Measurements from ENCODE around the gene MRPS27. TPM values are rescaled to one million over a fixed set of nuclear protein-coding genes. Genes with fewer than 3 reads are reported as not detected.

The MRPS27 gene
- total RNA-seq, 2 donors from 2014 or later = 42.9 to 58.8 TPM

GRCh38 chr5:72347801-72348308, 27.8 kb upstream of the MRPS27 start:
- Histone ChIP-seq H3K36me3 (peaks cover 10% of the 10 kb centered on the region), H3K27me3 (replicated peaks; ENCODE audit: insufficient read depth) (no peaks in the 10 kb centered on the region), H3K9me3 (no peaks in the 10 kb centered on the region), H3K4me3 (no peak overlapping the region), H3K27ac (no peak overlapping the region), H3K4me1 (ENCODE audit: control insufficient read depth in 1 of 2, low read depth in 2 of 2) (no peaks in the 10 kb centered on the region)
- TF ChIP-seq CTCF (IDR thresholded peaks at IDR 0.05) = no peak
- no peak for DNase-seq (ENCODE audit: low spot score)
- ATAC-seq (ENCODE audit: insufficient number of reproducible peaks, low FRiP score, low read depth) = no peak

DNA sequence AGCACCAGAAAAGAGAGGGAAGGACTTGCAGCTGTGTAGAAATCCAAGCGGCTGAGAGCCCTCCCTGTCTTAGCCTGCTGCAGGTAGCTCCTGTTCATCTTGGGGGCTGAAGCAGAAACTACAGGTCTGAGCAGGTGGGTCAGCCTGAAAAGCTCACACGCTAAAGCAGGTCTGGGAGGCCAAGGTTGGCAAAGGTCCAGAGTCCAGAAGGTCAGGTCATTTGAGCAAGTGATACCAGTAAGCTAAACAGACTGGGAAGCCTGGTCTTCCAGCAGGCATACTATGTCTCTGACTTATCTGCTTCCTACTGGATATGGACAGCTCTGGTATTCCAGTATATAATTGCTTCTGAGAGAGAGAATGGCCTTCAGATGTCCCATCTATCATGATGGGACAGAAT, 26.4 kb upstream of the MRPS27 start:
- TF ChIP-seq CTCF (IDR thresholded peaks at IDR 0.05) = no peak
- no peaks in the 10 kb centered on the region for H3K27me3 ChIP-seq (replicated peaks; ENCODE audit: insufficient read depth)
- no peak for DNase-seq (ENCODE audit: low spot score)
- no peak overlapping the region for H3K4me3 ChIP-seq
- no peaks in the 10 kb centered on the region for H3K9me3 ChIP-seq
- no peak for ATAC-seq (ENCODE audit: insufficient number of reproducible peaks, low FRiP score, low read depth)
- H3K4me1 ChIP-seq (ENCODE audit: control insufficient read depth in 1 of 2, low read depth in 2 of 2) = no peaks in the 10 kb centered on the region
- peaks cover 10% of the 10 kb centered on the region for H3K36me3 ChIP-seq
- no peak overlapping the region for H3K27ac ChIP-seq

GRCh38 chr5:72338689-72339209, 18.7 kb upstream of the MRPS27 start:
- H3K36me3 ChIP-seq = peaks cover 20% of the 10 kb centered on the region
- H3K27ac ChIP-seq = no peak overlapping the region
- ATAC-seq (ENCODE audit: insufficient number of reproducible peaks, low FRiP score, low read depth) (no peak), DNase-seq (ENCODE audit: low spot score) (no peak)
- H3K27me3 ChIP-seq (replicated peaks; ENCODE audit: insufficient read depth) = no peaks in the 10 kb centered on the region
- H3K4me1 ChIP-seq (ENCODE audit: control insufficient read depth in 1 of 2, low read depth in 2 of 2) = no peaks in the 10 kb centered on the region
- H3K9me3 ChIP-seq = no peaks in the 10 kb centered on the region
- no peak for TF ChIP-seq CTCF (IDR thresholded peaks at IDR 0.05)
- no peak overlapping the region for H3K4me3 ChIP-seq

DNA sequence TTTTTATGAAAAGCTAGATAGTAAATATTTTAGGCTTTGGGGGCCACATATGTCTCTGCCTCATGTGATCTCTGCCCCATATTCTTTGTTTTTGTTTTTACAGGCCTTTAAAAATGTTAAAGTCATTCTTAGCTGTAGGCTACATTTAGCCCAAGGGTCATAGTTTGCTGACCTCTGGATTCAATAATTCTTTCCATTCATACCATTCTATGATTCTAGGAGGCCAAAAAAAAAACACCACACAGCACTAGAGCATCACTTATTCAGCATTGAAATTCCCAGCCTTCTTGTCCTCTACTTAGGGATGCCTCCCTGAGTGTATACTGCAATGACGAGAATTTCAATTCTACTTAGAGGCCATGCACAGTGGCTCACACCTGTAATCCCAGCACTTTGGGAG, 17.1 kb upstream of the MRPS27 start:
- Histone ChIP-seq H3K9me3 (no peaks in the 10 kb centered on the region), H3K27ac (no peak overlapping the region), H3K4me1 (ENCODE audit: control insufficient read depth in 1 of 2, low read depth in 2 of 2) (no peaks in the 10 kb centered on the region), H3K27me3 (replicated peaks; ENCODE audit: insufficient read depth) (no peaks in the 10 kb centered on the region), H3K36me3 (peaks cover 13% of the 10 kb centered on the region), H3K4me3 (no peak overlapping the region)
- DNase-seq (ENCODE audit: low spot score) (no peak), ATAC-seq (ENCODE audit: insufficient number of reproducible peaks, low FRiP score, low read depth) (no peak)
- TF ChIP-seq CTCF (IDR thresholded peaks at IDR 0.05) = no peak

GRCh38 chr5:72330712-72331111, 10.7 kb upstream of the MRPS27 start:
- Histone ChIP-seq H3K9me3 (no peaks in the 10 kb centered on the region), H3K27ac (no peak overlapping the region), H3K36me3 (peaks cover 9% of the 10 kb centered on the region), H3K4me3 (no peak overlapping the region), H3K27me3 (replicated peaks; ENCODE audit: insufficient read depth) (no peaks in the 10 kb centered on the region), H3K4me1 (ENCODE audit: control insufficient read depth in 1 of 2, low read depth in 2 of 2) (no peaks in the 10 kb centered on the region)
- no peak for TF ChIP-seq CTCF (IDR thresholded peaks at IDR 0.05)
- DNase-seq (ENCODE audit: low spot score) (no peak), ATAC-seq (ENCODE audit: insufficient number of reproducible peaks, low FRiP score, low read depth) (no peak)
